Mucosa of rectum (tissue), 2 donors: ENCODE measurements around the gene ATE1.
"Not testable (repeated sequence)": the region's sequence is repeated elsewhere in the genome, so short reads cannot be mapped to it uniquely, and the experiment has no call there.

Experiments
- H3K27ac ChIP-seq, 2 donors: one replicate each; pipeline ENCODE4 v1.7.0; 2013; ENCODE audit warnings: inconsistent platforms in 2 of 2, low read depth in 2 of 2, low read length in 2 of 2
- H3K27me3 ChIP-seq, 2 donors: one replicate each; pipeline ENCODE4 v1.7.0; 2013; ENCODE audit warnings: low read length in 2 of 2; ENCODE audit not compliant: control insufficient read depth in 2 of 2, insufficient read depth in 2 of 2
- H3K36me3 ChIP-seq, 2 donors: one replicate each; pipeline ENCODE4 v1.7.0; 2013; ENCODE audit warnings: low read length in 2 of 2; ENCODE audit not compliant: control insufficient read depth in 2 of 2, insufficient read depth in 2 of 2
- H3K4me1 ChIP-seq, 2 donors: one replicate each; pipeline ENCODE4 v1.7.0; 2013; ENCODE audit warnings: low read length in 2 of 2, mild to moderate bottlenecking in 1 of 2; ENCODE audit not compliant: control insufficient read depth in 2 of 2, insufficient read depth in 2 of 2
- H3K4me3 ChIP-seq, 2 donors: one replicate each; pipeline ENCODE4 v1.7.0; 2013; ENCODE audit warnings: low read length in 2 of 2
- H3K9ac ChIP-seq, 2 donors: one replicate each; pipeline ENCODE4 v1.7.0; 2013; ENCODE audit warnings: low read length in 2 of 2, low read depth in 1 of 2, mild to moderate bottlenecking in 1 of 2
- H3K9me3 ChIP-seq, 2 donors: one replicate each; pipeline ENCODE4 v1.7.0; 2013; ENCODE audit warnings: low read length in 2 of 2; ENCODE audit not compliant: control insufficient read depth in 2 of 2
- donor health status: healthy.
- donor health status: Normal muscosa, but diverticular disease.

Gene ATE1

DNA sequence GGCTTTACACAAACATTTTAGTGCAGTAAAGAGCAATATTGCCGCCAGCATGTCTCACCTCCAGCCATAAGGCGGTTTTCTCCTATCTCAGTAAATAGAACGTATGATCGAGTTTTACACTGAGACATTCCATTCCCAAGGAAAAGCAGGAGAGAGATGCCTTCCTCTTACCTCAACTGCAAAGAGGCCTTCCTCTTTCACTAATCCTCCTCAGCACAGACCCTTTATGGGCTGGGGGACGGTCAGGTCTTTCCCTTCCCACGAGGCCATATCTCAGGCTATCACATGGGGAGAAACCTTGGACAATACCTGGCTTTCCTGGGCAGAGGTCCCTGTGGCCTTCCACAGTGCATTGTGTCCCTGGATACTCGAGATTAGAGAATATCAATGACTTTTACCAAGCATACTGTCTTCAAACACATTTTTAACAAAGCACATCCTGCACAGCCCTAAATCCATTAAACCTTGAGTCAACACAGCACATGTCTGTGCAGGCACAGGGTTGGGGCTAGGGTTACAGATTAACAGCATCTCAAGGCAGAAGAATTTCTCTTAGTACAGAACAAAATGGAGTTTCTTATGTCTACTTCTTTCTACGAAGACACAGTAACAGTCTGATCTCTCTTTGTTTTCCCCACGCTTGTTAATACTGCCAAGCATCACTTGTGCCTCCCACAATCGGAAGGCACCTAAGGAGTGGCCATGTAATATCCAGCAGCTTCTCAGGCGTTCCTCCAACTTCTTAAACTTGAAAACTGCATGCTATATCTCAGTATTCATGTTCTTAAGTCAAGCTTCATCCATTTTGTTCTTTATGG is 2.6 kb upstream of the ATE1 start:
- H3K9me3 ChIP-seq, H3K4me3 ChIP-seq, H3K36me3 ChIP-seq, H3K27me3 ChIP-seq: not testable (repeated sequence)
- peak overlapping the region in 1 of 2 donors; percentile 47 for H3K9ac ChIP-seq
- H3K4me1 ChIP-seq, result peaks cover 10 to 36% of the 10 kb centered on the region in 2 donors
- peak overlapping the region; percentile 79 to 80 for H3K27ac ChIP-seq

DNA sequence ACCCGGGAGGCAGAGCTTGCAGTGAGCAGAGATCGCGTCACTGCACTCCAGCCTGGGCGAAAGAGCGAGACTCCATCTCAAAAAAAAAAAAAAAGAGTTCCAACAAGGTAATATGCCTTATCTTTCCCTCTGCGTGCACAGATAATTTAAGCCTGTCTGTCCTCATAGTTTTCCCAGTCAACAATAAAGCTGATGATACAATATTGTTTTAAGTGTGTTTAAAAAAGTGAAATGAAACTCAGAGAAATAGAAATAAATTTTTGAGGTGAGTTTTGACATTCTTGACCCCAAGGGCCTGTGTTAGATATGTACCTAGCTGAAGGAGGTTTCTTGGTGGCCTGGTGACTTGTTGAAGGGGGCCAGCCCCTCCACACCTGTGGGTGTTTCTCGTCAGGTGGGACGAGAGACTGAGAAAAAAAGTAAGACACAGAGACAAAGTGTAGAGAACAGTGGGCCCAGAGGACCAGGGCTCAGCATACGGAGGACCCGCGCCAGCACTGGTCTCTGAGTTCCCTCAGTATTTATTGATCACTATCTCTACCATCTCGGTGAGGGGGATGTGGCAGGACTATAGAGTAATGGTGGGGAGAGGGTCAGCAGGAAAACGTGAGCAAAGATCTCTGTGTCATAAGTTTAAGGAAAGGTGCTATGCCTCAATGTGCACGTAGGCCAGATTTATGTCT is 1.9 kb upstream of the ATE1 start:
- H3K27me3 ChIP-seq, H3K36me3 ChIP-seq, H3K9me3 ChIP-seq, H3K4me3 ChIP-seq: not testable (repeated sequence)
- peak overlapping the region; percentile 79 to 80 for H3K27ac ChIP-seq
- H3K4me1 ChIP-seq, result peaks cover 10 to 32% of the 10 kb centered on the region in 2 donors
- H3K9ac ChIP-seq, result peak overlapping the region in 1 of 2 donors; percentile 47

GRCh38 chr10:121928528-121928884 is 675 bp upstream of the ATE1 start:
- H3K4me1 ChIP-seq, result peaks cover 10 to 32% of the 10 kb centered on the region in 2 donors
- peak overlapping the region; percentile 95 to 96 for H3K9ac ChIP-seq
- no peaks in the 10 kb centered on the region for H3K27me3 ChIP-seq
- peak overlapping the region; percentile 89 to 99 for H3K4me3 ChIP-seq
- H3K27ac ChIP-seq, result peak overlapping the region; percentile 96 to 97
- H3K9me3 ChIP-seq, result no peaks in the 10 kb centered on the region
- H3K36me3 ChIP-seq, result no peaks in the 10 kb centered on the region

- peak overlapping the region; percentile 89 to 99 for H3K4me3 ChIP-seq
- H3K4me1 ChIP-seq, result peaks cover 10 to 32% of the 10 kb centered on the region in 2 donors
- peak overlapping the region; percentile 95 to 96 for H3K9ac ChIP-seq
- H3K9me3 ChIP-seq, result no peaks in the 10 kb centered on the region
- peak overlapping the region; percentile 96 to 97 for H3K27ac ChIP-seq
- peaks cover 0 to 5% of the 10 kb centered on the region in 2 donors for H3K36me3 ChIP-seq
- H3K27me3 ChIP-seq, result no peaks in the 10 kb centered on the region
These were observed 452 bp downstream of the ATE1 start for GRCh38 chr10:121927318-121927840.

DNA sequence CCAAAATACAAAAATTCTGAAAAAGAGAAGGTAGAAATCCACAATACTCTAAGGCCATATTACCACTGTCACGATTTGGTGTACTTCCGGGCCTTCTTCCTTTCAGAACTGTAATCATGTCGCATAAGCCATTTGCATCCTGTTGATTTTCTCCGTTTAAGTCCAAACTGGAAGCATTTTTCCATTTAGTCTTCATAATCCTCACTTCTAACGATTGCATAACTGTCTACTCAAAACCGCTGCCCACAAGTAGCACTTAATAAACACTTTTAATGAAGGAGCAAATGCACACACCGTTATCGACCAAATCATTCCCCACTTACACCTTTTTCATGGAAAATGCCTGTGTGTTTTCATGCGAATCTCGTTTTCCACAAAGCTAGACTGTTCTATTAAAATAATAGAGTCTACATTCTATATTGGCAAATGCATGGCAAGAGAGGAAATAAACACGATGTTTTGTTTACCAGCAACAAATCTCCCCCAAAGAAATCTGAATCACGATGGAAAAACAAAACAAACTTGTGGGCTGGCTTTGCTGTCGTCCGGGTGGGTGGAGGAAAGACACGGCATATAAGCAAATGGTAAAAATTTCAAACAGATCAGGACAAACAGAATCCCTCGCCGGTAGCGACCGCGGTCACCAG is 1.0 kb downstream of the ATE1 start:
- Histone ChIP-seq H3K4me3 (peak overlapping the region; percentile 89 to 99), H3K9ac (peak overlapping the region; percentile 95 to 96), H3K27ac (peak overlapping the region; percentile 96 to 97), H3K27me3 (no peaks in the 10 kb centered on the region), H3K9me3 (no peaks in the 10 kb centered on the region), H3K36me3 (peaks cover under 1 to 6% of the 10 kb centered on the region in 2 donors), H3K4me1 (peaks cover 10 to 30% of the 10 kb centered on the region in 2 donors)

GRCh38 chr10:121926157-121926556 is 1.7 kb downstream of the ATE1 start:
- Histone ChIP-seq H3K27me3 (no peaks in the 10 kb centered on the region), H3K9me3 (no peaks in the 10 kb centered on the region), H3K36me3 (peaks cover 4 to 11% of the 10 kb centered on the region in 2 donors), H3K4me1 (peaks cover 10 to 26% of the 10 kb centered on the region in 2 donors), H3K27ac (no peak overlapping the region), H3K9ac (no peak overlapping the region), H3K4me3 (peak overlapping the region in 1 of 2 donors; percentile 89)

DNA sequence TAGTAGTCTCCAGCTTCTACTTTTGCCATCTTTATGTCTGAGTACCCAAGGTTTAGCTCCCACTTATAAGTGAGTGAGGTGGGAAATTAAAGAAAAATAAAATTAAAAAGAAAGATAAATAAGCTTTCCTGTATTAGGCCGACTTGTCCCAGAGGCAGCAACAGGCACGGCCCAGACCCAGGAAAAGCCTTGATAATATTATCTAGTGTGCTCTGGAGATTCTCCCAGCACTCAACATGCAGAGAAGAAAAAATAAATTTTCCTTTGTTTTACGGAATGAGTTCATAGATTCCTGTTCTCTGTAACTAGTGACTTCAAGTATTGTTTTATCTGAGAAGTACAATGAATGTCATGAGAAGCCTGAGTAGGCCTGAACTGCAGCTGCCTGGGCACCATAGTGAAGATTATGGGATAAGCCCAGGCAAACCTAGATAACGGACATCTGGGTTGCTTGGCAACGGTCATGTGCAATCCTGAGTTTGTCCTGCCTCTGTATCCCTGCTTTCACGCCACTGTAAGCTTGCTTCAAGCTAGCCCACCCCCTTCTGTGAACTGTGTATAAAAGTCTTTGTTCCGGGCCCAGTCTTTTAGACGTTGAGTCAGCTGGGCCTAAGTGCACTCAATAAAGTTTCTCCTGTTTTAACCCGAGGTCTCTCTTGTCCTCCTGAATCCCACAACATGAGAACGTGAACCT is 6.4 kb downstream of the ATE1 start:
- Histone ChIP-seq H3K4me3 (no peak overlapping the region), H3K4me1 (peaks cover 0 to 1% of the 10 kb centered on the region in 2 donors), H3K27me3 (no peaks in the 10 kb centered on the region), H3K9ac (no peak overlapping the region), H3K36me3 (peaks cover 7 to 23% of the 10 kb centered on the region in 2 donors), H3K9me3 (no peaks in the 10 kb centered on the region), H3K27ac (no peak overlapping the region)

GRCh38 chr10:121919666-121920065 is 8.2 kb downstream of the ATE1 start:
- H3K9ac ChIP-seq, result no peak overlapping the region
- H3K4me1 ChIP-seq, result no peaks in the 10 kb centered on the region
- H3K36me3 ChIP-seq, result peaks cover 7 to 25% of the 10 kb centered on the region in 2 donors

DNA sequence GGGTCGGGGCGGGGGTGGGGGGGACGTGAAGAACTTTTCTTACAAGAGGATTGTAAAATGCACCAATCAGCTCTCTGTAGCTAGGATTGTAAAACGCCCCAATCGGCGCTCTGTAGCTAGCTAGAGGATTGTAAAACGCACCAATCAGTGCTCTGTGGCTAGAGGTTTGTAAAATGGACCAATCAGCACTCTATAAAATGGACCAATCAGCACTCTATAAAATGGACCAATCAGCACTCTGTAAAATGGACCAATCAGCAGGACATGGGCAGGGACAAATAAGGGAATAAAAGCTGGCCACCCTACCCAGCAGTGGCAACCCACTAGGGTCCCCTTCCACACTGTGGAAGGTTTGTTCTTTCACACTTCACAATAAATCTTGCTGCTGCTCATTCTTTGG is 9.0 kb downstream of the ATE1 start:
- not testable (repeated sequence) for H3K27ac ChIP-seq, H3K9me3 ChIP-seq, H3K27me3 ChIP-seq, H3K4me1 ChIP-seq, H3K9ac ChIP-seq, H3K4me3 ChIP-seq
- H3K36me3 ChIP-seq, result peaks cover 7 to 30% of the 10 kb centered on the region in 2 donors

More at GRCh38 chr10:121919666-121920065, 8.2 kb downstream of the ATE1 start:
- H3K27me3 ChIP-seq, result no peaks in the 10 kb centered on the region
- H3K4me3 ChIP-seq, result no peak overlapping the region
- H3K9me3 ChIP-seq, result no peaks in the 10 kb centered on the region
- H3K27ac ChIP-seq, result no peak overlapping the region
